DMS114 treated with DMSO at 0.1 percent for 48 hours (cell line): ENCODE data around the gene PRDM5.
"Not testable (repeated sequence)": the region's sequence is repeated elsewhere in the genome, so short reads cannot be mapped to it uniquely, and the experiment has no call there.

ENCODE experiments used
- DNase-seq: peaks from one replicate; lab custom pipeline; 2025; ENCODE audit not compliant: unreplicated experiment; lab: John Stamatoyannopoulos, UW

PRDM5 gene

DNA sequence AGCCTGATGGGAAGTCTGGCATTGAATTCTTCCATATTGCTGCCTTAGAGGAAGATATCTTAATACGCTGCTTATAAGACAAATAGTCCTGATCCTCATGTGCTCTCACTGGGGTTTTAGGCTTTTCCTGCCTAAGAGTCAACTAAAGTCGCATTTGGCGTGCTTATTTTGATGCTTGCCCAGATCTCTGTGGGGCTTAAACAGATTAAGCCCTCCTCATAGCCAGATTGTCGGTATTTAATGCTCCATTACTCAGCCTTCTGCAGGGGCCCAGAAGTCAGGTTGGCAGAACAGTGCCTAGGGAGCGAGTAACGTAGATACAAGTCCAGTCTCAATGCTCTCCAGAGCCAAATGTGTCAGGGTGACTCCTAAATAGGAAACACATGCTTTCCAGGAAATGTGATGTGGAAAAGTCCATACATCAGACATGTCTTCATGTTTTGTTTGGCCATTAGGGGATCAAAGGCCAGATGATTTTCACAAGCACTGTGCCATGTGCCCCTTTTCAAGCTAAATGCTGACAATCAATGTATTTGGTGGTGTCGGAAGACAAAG lies 262.8 kb downstream of the PRDM5 start:
- DNase-seq = no peak

DNA sequence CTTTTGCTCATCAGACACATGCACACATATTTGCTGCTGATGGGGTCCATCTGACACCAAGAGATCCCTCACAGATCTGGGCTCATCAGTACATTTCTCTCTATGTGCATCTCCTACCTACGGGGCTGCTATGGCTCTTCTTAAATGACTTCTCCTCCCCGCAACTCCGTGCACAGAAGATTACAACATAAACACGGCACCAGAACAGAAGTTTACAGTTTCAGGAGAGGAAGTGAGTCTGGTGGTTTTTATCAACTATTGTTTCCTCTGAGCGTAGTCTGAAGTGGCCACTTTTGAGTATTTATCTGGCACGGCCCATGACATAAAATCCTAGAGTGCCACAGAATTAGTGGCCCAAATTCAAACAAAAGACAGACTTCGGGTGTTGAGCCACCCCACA lies 263.8 kb downstream of the PRDM5 start:
- DNase-seq = no peak

DNA sequence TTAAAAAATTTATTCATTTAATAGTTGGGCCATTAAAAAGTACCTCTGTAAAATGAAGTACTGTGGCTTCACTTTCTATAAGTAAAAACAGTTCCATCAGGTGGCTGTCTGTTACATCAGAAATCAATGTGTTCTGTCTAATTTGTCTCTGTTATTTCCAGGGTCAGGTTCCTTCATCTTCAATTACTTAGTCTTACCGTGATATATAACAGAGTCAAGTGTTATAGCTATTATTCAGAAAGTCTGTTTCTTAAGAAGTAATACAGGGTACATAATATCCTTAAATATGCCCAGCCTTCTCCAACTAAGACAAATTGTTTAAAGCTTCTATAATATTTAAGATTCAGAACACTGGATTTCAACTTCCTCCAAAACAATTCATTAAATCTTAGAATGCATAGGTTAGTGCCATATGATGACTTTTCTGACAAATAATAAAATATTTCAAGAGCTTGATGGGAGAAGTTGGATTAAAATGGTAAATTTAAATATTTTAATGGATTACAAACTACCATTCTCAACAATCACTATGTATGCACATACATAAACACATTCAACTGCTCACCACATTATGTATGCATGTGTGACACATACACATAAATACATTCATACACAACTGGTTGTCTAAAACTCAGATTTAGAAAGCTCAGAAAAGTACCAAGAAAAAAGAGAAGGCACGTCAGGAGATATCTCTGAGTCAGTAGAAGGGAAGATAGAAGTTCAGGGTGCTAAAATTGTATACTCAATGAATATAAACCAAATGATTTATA lies 268.5 kb downstream of the PRDM5 start:
- DNase-seq = no peak

DNA sequence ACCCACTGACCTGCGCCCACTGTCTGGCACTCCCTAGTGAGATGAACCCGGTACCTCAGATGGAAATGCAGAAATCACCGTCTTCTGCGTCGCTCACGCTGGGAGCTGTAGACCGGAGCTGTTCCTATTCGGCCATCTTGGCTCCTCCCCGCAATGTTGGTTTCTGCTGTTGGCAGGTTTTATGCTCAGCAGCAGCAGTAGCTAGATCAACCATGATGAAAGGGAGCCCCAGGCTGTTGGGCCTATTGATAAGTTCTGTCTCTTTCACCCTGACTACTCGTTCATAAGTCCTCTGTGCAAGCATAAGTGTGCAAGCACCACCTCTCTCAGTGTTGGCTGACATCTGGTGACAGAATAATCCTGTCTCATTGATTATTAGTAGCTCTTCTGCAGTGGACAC lies 274.2 kb downstream of the PRDM5 start:
- not testable (repeated sequence) for DNase-seq
